ENCODE measurements around the gene COBL.
"Not testable (repeated sequence)": the region's sequence is repeated elsewhere in the genome, so short reads cannot be mapped to it uniquely, and the experiment has no call there.

The COBL gene

DNA sequence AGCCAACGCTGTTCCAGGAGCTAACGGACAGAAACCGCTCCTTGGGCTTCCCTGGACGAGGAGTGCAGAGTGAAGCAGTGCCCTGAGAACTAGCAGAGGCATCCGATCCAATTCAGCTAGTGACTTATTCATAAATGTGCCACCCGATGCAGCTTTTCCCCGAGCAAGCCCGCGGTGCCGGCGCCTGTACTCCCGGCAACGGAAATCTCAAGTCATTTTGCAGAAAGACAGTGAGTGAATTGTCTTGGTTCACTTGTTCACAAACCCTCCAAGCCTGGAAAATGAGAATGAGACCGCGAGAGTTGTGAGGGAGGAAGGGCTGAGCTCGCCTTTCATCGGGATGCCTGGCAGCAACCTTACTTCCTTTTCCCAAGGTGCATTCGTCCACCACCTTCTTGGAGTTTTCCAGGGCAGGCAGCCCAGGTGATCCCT lies 87.5 kb downstream of the COBL start:
- DNase-seq = no peak

DNA sequence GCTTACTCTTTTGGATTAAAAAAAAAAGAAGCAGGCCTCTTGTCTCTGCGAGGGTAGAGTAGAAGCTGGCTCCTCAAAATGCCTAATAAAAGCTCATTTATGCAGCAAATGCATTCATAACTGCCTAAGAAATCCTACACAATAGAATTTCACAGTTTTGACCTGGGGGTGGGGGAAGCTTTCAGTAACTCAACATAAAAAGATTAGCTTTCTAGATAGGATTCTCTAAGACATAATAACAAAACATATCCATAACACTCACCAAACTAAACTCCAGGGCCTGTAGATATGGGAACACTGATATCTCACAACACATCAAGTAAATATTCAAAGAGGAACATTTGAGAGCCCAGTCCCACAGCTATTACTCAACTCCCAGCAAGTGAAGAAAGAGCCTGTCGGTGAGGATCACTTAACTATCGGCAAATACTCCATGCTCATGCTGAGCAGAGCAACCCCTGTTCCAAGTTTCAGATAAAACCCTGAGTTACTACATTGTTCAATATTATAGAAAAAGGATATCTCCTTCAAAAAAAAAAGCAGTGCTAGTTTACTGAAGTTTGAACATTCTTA lies 88.1 kb downstream of the COBL start:
- no peak for DNase-seq

DNA sequence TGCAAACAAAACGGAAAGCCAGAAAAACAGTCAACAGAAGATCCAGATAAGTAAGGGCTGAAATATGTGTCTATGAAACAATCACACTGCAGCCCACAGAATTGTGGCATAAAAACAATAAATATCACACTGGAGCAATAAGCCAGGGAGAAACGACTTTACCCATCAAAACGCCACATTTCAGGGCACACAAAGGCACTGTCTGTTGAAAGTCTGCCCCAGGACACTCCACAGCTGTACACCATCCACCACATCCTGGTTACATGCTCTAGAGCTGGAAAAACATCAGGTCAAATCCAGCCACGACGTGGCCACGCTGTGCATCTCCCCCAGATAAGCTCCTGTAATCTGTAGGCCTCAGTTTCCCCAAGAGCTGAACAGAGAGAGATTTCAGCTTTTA lies 88.7 kb downstream of the COBL start:
- no peak for DNase-seq

DNA sequence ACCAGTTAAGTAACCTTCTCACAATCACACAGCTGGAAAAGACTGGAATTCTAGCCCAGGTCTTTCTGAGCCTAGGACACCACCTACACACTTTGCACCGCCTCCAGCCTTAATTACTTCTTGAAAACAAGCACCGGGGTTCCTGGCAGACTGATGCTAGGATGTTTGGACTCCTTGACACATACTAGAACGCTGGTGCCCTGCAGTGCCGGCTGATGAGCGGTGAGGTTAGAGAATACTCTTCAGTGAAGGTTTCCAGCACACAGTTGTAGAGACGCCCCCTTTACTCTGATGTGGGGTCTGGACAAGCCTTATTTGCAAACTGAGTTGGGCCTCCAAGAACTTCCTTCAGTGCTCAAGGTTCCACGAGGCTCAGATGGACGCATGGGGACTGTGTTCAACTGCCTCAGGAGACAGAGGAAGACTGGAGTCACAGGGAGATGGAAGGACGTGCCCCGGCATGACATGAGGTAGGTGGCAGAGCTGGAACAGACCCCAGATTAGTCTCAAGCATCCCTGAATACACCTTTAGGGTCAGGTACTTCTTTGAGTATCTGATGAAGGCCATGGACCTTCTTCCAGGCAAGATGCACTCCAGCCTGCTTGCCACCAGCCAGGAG lies 89.6 kb downstream of the COBL start:
- no peak for DNase-seq

DNA sequence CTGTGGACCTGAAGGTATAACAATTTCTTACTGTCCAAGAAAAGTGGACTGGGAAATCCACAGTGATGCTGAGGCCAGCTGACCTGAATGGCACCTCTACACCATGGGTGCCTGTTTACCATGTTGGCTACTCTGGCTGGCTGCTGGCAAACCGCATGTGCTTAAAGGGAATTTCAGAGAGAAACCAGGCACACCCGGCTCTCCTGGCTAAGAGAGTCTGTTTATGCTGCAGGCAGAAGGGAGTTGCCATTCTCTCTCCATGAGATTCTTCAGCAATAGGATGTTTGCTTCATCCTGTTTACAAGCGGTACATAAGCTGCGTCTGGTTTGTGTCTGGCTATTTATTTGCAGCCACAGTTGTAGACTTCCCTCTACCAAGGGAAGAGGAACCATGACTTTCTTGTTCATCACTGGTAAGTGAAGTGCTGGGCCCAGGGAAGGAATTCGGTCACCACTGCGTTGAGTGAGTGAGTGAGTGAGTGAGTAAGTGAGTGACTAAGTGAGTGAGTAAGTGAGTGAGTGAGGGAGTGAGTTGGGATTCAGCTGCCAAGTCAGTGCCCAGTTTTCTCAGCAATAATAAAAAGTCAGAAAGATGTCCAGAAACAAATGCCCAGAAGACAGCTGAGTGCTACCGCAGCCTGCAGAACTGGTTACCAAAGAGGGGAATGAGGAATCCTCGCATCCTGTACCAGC lies 90.4 kb downstream of the COBL start:
- DNase-seq = no peak

DNA sequence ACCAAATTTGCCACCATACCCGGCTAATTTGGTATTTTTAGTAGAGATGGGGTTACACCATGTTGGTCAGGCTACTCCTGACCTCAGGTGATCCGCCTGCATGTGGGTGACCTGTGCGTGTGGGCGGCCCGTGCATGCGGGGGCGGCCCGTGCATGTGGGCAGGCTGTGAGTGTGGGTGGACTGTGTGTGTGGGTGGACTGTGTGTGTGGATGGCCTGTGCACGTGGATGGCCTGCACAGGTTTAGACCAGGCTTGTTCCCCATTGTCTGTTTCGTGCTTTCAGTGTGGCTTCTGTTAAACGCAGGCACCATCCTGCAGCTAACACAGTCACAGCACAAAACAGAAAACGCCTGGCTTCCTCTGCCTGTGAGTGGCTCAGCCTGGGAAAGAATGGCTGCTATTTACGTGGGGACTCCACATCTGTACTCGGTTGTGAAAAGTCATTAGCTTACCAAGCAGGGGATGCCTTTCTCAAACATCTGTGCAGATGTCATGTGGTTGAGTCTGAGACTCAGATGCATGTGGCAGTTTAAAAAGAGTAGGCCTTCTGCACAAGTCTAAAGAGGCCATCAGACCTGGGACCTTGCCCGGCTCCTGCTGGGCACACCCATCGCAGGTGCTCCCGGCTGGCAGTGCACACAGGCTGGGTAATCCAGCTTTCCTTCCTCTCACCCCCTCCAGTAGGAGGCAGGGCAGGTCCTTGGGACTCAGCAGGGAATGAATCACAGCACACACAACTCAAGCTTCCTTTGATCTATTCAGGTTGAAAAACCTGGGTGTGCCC lies 91.6 kb downstream of the COBL start:
- no peak for DNase-seq

DNA sequence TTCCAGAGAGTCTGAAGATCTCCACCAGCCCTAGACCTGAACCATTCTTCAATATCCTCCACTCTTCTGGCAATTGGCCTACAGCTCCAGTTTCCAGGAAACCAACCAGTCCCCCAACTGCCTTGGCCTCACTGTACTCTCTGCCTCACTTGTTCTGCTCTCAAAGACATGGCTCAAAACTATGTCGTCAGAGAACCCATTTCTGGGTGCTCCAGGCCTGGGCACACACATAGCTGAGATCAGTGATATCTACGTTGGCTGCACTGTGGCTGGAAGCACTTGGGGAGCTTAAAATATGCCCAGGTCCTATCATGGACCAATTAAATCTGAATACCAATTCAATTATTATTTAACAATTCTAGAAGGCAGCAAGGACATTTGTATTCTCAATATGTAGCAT lies 93.1 kb downstream of the COBL start:
- DNase-seq = no peak

DNA sequence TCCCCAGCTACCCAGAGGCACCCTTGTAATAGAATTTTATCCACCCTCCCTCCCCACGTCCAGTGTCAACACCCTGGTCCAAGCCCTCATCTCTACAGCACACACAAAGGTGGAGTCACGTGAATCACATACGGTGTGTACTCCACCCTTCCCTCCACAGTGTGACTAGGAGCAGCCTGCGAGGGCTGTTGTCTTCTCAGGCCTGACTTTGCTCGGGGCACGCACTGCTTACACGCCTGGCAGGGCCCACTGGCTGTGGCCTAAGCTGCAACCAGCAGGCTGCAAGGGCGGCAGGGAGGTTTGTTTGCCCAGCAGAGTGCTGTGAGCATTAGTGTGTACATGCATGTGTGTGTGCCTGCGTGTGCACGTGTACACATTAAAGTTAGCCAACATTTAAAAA lies 93.7 kb downstream of the COBL start:
- DNase-seq = no peak

DNA sequence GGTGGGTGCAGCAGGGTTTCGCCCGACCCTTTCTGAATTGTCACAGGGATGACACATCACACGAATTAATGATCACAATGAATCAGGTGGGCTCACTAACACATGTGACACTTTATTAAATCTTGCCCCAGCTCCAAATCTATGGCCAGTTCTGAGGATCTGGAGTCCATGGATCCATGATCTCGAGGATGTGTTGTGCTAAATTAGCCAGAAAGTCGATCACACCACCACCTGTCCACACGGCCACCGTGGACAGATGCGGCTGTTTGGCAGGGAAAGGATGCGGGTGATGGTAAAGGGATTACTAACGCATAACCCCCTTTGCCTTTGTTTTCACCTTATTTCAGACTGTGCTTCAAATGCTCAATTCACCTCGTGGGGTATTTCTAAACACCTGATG lies 96.4 kb downstream of the COBL start:
- DNase-seq = no peak

DNA sequence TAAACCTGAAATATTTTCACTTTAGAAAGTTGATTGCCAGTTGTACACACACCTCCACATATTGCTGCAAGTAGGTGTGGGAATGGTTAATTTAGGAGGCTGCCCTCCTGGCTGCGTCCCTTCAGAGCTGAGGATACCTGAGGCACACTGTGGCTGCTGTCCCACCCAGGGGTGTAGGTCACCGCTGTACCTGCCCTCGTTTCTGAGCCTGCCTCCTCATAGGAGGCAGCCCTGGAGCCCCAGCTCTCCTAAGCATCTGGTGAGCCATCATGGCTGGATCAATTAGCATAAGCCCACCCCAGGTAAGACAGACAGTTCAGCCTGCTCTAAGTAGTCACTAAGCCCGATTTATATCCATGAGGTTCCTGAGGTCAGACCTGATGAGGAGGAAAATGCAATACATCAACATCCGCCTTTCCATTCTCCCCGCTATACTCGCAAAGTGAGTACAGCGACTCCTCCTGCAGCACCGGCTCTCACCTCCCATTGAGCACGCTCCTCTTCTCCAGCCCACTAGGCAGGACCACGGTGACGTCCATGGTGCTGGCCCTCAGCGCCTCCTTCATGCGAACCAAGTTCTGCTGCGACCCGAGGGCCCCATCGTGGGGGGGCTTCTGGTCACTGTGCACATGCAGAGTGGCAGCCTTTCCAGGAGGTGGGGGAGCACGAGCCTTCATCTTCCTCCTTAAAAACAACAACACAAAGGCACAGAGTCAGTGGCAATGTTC lies 97.2 kb downstream of the COBL start:
- no peak for DNase-seq

DNA sequence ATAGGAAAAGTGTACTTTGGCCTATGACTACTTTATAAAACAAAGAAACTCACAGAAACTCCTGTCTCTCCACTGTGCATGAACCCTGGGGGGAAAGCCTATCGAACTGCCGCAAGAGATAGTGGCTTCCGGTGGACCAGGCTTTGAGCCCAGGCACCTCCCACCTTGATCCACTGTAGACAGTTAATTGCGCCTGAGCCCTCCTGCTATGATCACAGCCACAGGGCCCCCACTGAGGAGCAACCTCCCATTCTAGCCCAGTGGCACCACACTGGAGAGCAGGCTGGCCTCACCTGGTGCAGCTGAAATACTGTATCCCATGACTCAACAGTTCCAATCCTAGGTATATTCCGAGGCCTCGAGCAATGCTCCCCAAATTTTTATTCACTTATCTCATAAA lies 98.8 kb downstream of the COBL start:
- no peak for DNase-seq

DNA sequence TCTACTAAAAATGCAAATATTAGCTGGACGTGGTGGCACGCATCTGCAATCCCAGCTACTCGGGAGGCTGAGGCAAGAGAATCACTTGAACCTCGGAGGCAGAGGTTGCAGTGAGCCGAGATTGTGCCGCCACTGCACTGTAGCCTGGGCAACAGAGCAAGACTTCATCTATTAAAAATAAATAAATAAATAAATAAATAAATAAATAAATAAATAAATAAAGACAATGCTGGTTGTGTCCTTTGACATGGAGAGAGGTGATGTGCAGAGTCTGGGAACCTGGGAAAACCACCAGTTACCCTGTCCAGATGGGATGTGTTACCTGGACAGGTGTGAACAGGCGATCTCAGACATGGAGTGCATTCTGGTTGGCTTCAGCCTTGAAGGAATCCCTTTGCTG lies 102.5 kb downstream of the COBL start:
- no peak for DNase-seq

DNA sequence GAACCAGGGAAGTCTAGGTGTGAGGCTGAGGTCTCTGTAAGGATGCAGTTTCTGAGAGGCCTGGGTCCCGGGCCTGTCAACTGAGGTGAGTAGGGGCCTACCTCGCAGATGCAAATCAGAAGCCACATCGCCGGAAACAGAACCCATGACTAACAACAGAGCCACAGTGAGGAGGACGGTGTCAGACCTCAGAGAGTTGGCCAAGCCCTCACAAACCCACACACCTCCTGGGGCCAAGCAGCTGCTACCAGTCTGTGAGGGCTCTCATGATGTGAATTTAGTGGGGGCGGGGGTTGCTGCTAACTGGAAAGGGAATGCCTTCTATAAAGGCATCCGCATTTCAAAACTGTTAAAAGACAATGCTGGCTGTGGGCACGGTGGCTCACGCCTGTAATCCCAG lies 103.0 kb downstream of the COBL start:
- DNase-seq = no peak

DNA sequence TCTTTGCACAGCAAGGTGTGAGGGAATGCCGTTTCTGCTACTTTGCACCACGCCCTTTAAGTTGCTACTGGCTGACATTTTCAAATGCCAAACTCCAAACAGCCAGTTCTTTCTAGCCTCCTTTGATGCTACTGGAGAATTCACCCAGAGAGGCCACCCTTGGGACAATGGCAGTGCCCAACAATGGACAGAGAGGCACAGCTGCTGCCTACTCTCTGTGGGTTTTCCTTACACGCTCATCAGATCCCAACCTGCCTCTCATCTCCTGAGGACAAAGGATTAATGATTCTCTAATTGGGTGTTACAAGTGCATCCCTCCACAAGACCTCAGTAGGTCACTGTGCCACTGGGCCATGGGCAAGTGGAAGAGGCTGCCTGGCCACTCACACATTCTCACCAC lies 105.8 kb downstream of the COBL start:
- no peak for DNase-seq

DNA sequence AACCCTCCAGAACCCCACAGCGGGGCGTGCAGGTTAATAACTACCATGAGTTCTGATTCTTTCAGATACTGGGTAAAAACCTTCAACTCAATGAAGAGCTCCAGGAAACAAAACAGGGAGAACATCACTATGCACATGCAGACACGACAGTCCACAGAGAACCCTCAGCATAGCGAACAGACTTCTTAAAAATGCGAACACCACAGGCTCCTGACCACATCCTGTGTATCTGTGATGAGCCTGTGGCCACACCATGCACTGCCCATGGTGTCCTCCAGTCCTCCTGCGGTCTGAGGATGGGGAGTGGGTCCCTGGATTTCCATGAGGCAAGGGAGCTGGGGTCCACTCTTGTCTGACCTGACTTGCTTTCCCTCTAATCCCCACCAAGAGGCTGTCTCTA lies 107.2 kb downstream of the COBL start:
- peak in 1 of 5 experiments; percentile 29 for DNase-seq

DNA sequence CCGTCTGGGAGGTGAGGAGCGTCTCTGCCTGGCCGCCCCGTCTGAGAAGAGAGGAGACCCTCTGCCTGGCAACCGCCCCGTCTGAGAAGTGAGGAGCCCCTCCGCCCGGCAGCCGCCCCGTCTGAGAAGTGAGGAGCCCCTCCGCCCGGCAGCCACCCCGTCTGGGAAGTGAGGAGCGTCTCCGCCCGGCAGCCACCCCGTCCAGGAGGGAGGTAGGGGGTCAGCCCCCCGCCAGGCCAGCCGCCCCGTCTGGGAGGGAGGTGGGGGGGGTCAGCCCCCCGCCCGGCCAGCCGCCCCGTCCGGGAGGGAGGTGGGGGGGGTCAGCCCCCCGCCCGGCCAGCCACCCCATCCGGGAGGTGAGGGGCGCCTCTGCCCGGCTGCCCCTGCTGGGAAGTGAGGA lies 108.5 kb downstream of the COBL start:
- DNase-seq = not testable (repeated sequence)

DNA sequence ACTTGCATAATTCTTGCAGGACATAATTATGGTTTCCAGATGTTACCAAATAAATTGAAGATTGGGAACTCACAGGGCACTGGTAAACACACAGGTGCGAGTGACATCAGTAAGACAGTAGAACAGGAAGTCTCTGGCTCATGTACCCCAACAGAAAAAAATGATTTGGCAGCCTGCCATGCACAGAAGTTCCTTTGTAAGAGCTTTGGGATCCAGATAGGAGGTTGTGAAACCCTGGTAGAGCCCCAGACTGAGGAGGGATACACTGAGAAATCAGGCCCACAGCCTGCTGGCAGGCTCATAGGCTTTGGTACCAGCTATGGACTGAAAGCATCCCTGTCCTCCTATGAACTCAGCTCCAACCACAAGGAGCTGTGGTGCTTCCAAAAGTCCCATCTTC lies 118.0 kb downstream of the COBL start:
- DNase-seq = no peak

DNA sequence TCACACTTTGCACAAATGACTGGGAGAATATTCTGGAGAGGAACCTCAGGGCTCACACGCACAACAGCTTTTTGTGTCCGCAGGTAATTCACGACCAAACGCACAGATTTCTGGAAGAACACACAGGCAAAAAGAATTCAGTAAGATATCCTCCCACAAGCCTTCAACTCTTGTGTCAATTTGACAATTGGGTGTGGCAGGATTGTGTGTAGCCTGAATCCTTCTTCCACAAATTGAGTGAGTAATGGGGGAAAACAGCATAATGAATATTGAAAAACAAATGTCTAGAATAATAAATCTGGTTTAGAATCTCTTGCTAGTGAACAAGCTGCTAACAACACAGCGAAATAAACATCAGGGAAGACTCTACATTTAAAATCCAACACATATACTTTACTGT lies 125.6 kb downstream of the COBL start:
- no peak for DNase-seq

DNA sequence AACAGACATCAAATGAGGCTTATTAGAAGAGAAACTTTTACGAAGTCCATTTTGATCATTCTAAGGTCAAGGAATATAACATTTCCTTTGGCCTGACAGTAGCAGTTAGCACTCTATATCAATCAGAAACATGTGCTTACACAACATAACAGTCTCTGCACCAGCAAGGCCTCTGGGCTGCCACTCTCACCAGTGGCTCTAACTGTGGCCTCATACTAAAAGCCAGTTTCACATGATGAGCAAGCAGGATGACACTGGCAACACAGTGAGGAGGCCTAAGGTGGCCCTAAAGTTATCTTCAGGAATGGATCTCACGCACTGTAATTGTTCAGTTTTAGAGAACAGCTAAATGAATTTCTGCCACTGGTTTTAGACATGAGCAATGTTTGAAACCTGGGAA lies 126.8 kb downstream of the COBL start:
- no peak for DNase-seq

DNA sequence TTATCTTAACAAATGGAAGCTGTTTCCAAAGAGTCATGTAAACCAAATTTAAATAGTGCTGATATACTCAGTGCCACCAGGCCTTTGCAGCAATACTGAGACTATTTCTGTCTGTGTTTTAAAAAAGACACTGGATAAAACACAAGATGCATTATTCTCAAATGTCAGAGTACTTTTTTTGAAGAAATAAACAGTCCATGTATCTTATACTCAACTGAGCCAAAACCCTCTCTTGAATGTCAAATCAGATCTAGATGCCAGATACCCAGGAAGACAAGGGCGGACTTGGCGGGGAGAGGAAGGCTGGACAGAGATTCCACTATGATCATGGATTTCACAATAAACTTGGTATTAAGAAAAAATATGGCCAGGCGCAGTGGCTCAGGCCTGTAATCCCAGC lies 127.6 kb downstream of the COBL start:
- DNase-seq = no peak

DNA sequence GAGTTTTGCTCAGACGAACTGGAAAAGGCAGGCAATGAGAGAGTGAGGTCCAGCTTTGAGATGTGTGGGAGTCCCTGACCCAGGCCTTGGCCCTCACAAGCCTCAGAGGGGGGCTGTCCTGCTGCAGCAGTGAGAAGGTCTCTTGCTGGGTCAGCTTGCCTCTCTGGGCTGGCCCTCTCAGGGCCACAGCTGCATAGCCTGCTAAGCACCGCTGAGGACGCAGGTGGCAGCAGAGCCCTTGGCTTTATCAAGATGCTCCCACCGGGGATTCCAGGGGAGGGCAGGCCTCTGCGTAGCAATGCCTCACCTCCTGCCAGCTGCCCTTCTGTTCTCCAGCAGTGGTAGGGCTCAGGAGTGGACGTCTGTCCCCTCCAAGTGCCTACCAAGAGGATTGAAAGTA lies 128.7 kb downstream of the COBL start:
- no peak for DNase-seq

DNA sequence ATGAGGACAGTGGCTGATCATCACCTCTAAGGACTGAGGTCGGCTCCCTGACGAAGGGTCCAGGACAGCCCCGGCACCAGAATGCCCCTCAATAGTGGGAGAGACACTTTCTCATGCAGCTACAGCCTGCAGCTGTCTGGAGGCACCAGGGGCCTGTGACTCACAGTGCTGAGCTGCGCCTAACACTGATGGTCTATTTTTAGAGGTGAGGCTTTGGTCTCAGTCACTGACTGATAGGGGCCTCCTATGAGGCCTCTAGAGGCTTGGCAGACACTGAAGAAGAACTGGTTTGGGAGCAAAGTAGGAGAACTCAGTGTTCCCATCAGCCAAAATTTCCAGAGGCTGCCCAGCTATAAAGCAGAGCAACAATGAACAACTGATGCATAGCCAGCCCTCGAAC lies 130.1 kb downstream of the COBL start:
- no peak for DNase-seq

DNA sequence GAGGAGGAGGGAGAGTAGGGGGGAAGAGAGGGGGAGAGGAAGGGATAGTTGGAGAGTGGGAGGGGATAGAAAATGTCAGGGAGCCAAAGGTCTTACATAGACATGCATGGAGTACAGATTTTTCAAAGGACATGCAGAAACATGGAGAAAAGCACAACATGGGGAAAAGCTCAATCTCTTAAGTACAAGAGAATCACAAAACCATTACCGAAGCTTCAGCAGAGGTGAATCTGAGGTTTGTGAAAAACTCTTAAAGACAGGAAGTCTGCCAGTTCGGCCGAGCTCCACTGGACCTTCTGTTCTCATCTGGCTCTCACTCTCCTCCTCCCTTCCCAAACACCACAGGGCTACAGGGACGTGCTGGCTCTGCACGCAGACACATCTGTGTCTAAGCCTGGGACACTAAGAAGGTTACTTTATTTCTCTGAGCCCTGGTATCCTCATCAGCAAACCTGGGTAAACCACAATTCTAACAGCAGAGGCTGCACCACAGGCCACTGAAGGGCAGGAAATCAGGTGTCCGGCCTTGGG lies 133.9 kb downstream of the COBL start:
- no peak for DNase-seq

All from T-helper 2 cell (primary cell).